HG03064 (cell line): ENCODE data around the gene DNASE1L2.

Source experiments
- ATAC-seq: cut with Tn5 transposase; IDR thresholded peaks from one replicate; pipeline ENCODE4 v1.9.1; 2021; ENCODE audit warnings: low read depth; ENCODE audit not compliant: unreplicated experiment

Gene DNASE1L2

DNA sequence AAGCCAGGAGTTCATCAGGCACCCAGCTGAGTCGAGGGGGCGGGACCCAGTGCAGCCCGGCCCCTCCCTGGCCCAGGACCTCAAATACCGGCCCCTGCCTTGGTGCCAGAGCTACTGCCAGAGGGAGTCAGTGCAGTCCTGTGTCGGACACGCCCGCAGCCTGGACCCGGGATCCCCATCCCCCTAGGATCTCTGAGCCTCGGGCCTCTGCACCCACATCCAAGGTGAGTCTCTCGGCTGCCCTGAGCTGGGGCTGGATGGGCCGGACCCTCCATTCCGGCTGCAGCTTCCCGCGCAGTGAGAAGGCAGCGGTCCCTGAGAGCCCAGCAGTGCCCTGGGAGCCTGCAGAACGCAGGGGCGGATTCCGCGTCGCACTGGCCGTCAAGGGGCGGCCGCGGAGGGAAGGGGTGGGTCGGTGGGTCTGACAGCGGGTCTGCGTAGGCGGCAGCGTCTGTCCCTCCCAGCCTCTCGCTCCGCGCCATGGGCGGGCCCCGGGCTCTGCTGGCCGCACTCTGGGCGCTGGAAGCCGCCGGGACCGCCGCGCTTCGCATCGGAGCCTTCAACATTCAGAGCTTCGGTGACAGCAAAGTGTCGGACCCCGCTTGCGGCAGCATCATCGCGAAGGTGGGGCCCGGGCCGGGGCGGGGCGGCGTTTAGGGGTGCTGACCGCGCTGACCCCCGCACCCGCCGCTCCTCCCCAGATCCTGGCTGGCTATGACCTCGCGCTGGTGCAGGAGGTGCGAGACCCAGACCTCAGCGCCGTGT, at the start of gene DNASE1L2:
Gene DNASE1L2, plus strand, starts transcription at position 108 of the 765 bp plus-strand sequence. Its CDS starts 373 bp downstream, at position 481.
- no peak for ATAC-seq

DNA sequence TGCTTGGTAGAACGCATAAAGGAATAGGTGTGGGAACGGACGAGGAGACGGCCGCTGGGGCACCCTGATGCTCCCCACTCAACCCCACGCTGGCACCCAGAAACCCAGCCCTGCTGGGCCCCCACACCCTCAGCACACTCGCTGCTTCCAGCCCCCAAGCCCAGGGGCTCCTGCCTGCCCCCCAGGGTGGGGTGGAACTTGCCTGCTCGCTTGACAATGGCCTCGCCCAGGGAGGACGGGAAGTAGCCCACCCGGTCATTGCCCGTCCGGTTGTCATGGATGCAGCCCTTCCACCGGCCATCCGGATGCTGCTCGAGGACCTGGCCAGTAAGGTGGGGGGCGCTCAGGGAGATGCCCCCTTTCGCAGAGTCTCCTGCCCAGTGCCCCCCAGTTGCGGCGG, 49.7 kb upstream of the DNASE1L2 start:
- no peak for ATAC-seq

DNA sequence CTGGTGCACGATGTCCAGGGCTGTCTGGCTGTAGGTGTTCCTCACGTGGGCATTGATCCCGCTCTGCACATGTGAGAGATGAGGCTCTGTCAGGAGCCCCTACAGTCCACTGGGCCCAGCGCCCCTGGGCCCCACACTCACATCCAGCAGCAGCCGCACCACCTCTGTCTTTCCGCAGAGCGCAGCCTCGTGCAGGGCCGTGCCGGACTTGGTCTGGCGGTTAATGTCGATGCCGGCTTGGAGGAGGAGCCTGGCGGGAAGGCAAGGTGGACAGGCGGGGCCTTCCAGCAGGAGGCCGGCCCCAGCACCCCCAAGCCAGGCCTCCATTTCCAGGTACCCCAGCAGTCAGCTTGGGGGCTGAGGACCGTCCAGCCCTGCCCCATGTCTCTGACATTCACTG, 49.0 kb upstream of the DNASE1L2 start:
- ATAC-seq: no peak

GRCh38 chr16:2188395-2188794, 47.8 kb upstream of the DNASE1L2 start:
- ATAC-seq: no peak

GRCh38 chr16:2189252-2189893, 46.9 kb upstream of the DNASE1L2 start:
- ATAC-seq: no peak

DNA sequence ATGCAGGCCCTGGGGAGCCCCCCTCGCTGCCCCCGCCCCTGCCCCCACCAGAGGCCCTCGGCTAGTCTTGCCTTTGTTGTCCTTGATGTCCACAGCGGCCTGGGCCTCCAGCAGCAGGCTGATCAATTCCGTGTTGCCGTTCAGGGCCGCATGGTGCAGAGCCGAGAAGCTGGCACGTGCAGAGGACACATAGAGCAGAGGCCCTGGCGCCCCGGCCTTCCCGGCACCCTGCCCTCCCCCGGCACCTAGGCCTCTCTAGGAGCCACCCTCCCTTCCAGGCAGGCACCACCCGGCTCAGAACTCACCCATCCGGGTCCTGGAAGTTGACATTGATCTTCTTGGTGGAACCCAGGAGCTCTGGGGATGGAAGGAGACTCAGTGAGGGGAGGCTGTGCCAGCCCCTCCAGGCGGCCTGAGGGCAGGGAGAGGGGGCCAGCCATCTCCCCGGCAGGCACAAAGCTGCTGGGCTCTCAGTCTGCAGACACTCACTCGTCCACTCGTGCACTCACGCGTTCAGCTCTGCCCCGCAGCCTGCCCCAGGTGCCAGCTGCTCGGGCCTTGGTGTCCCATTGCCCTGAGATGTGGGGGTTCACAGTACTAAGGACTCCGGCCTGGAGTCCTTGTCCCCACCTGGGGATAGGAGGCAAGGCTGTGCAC, 46.1 kb upstream of the DNASE1L2 start:
- no peak for ATAC-seq

DNA sequence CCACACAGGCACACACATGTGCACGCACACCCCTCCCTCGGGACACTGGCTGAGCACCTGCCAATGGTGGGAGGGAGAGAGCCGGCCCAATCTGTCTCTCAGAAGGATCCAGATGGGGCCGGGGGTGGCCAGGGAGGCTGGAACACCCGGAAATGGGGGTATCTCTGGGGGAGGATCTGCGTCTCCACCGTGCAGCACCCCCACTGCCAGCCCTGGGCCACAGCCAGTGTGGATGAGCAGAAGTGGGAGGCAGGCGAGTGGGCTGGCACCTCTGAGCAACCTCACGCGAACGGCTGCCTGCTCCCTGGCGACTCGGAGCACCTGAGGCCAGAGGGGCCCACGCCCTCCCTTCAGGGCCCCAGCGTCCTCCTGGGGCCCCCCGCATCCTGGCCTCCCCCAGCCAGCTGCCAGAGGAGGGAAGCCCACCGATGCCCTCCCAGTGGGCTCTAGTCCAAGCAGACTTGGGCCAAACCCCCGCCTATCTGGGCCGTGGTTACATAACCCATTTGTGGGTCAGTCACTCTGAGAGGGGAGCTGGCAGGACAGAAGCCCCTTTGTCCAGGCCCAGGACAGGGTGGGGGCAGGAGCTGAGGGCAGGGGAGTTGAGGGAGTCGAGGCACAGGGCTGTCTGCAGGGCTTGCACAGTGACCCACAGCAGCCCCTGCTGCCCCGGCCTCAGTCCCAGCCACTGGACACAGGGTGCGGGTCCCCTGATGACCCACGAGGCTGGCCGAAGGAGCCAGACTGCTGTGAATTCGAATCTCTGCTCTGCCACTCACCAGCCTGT, 45.4 kb upstream of the DNASE1L2 start:
- ATAC-seq: no peak

DNA sequence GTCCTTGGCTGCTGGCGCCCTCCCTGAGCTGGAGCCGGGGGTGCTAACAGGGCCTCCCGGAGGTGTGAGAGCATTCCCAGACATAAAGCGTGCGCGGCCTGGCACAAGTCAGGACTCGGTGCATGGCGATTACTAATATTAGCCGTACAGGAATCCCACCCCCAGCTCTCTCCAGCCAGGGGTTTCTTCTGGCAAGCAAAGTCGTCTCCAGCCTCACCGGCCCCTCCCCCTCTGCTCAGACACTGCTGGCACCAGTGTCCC, 44.9 kb upstream of the DNASE1L2 start:
- no peak for ATAC-seq

DNA sequence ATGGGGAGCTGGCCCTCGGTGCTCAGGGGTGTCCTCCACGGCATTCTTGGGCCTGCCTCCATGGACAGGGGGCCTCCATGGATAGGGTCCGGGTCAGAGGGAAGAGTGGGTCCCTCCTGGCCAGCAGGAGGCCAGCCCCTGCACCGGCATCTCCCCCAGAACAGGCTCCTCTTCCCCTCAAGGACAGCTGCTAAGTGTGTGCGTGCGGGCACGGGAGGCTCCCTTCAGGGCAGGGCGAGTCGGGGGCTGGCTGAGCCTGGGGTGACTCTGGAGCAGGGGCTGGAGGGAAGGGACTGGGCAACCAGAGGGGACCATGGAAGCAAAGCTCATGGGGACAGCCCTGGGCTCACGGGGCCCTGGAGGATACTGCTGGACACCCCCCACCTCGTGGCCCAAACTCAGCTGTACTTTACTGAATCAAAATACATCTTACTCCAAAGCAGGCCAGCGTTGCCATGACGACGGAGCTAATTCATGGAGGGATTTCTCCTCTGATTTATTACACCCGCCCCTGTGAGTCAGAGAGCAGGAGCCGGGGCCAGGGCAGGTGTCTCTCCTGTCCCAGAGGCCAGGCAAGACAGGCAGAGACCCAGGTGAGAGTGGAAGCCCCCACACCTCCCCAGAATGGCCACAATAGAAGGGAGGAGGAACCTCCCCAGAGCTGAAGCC, 41.9 kb upstream of the DNASE1L2 start:
- no peak for ATAC-seq

DNA sequence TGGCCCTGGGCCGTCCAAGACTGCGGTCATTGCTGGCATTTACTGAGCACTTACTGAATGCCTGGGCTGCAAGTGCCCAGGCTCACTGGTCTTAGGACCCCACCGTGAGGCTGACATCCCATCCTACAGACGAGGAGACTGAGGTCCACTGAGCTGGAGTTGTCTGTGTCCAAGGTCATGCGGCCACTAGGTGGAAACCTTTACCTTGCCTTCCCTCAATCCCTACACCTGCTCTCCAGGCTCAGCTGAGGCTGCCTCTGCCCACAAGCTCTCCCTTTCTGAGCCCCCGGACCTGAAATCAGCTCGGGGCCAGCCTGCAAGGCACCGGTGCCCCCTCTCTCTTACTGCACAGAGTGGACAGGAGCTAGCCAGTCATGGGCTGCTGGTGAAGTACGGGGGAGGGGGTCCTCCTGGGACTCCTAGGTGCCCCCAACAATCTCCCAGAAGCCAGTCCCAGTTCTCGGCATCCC, 41.4 kb upstream of the DNASE1L2 start:
- no peak for ATAC-seq

DNA sequence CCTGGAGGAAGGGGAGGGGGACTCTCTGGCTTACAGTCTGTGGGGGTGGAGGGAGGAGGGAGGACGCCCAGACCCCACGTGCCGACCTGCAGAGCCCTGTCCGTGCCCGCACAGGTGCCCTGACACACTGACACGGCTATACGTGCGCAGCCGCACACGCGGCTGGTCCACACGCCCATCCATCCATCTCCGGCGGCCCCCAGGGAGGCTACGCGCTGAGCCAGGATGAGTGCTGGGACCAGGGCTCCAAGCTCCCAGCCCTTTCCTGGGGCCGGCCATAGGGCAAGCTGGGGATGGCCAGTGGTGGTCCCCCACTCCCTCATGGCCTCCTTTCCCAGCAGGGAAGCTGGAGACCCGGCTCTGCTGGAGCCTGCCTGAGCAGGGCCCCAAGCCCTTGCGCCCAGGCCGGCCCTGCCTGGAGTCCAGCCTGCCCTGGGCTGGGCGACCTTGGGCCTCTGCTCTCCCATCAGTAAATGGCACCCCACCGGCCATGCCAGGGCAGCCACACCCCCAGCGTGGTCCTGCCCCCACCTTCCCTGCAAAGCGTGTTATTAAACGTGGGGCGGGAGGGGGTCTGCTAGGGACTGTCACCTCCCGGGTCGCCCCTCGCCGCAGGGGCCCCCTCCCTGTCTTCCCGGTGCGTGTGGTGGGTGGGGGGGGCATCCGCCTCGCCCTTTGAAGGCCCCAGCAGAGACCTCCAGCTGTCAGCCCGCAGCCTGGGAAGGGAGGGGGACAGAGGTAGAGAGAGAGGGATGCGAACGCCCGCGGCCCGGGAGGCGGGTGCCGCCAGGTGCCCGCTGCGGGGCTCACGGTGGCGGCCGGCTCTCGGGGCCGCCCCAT, 40.7 kb upstream of the DNASE1L2 start:
- ATAC-seq: no peak

DNA sequence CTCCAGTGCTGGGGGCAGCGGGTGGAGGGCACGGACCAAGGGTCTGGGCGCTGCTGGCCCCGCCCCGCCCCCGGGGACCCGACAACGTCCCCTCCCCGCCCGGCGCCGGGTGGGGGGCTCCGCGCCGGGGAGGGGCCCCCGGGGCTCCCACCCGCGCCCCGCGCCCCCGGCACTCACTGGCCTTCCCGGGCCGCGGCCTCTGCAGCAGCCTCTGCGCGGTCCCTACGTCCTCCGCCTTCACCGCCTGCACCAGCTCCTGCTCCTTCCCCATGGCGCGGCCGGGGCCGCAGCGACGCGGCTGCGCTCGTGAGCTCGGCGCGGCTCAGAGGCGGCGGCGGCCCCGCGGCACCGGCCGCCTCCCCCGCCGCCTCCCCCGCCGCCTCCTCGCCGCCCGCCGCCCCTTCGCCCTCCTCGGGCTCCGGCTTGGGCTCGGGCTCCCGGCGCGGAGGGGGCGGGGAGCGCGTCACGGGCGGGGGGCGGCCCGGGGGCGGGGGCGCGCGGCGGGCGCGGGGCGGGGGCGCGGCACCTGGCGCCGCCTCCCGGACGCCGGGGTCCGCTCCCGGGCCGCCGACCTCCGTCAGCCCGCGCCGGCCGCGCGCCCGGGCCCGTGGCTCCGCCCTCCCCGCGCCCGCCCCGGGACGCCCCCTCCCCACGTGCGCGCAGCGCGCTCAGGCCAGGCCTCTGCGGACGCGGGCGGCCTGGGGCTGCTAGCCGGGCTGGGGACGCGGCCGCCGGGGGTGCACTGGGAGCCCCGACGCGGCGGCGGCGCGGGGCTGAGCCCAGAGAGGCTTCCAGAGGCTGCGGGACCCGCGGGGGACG, 39.9 kb upstream of the DNASE1L2 start, which contains the start of gene CASKIN1:
Gene CASKIN1, minus strand, starts transcription at position 444 of the 819 bp plus-strand sequence. Its CDS starts 173 bp downstream, at position 271.
- ATAC-seq: no peak

- ATAC-seq: no peak
These were observed 39.2 kb upstream of the DNASE1L2 start for GRCh38 chr16:2196981-2197511.

DNA sequence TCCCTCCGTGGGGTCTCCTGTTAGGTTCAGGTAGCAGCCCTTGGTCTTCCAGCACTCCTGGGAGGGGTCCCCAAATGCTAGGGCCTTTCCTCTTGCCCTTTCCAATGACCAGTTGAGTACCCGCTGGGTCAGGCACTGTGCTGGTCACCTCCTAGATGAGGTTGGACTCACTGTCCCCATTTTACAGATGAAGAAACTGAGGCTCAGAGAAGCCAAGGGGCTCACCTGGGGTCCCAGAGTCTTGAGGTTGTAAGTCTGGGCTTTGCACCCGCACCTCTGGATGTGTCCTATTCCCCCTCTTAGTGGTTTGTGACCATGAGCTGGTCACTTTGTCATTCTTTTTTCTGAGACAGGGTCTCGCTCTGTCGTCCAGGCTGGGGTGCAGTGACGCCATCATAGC, 38.5 kb upstream of the DNASE1L2 start:
- ATAC-seq: no peak

DNA sequence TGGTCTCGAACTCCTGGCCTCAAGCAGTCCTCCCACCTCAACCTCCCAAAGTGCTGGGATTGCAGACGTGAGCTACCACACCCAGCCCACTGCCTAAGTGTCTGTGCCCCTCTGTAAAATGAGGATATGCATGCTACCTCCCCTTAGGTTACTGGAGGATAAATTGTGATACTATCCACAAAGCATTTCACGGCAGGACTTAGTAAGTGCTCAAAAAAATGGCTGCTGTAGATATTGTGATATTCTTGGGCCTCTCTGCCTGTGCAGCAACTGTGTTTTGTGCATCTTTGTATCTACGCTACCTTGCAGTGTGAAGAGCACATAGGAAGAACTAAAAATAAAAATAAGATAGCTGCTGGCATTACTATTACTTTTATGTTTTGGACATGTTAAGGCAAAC, 38.0 kb upstream of the DNASE1L2 start:
- ATAC-seq: no peak

DNA sequence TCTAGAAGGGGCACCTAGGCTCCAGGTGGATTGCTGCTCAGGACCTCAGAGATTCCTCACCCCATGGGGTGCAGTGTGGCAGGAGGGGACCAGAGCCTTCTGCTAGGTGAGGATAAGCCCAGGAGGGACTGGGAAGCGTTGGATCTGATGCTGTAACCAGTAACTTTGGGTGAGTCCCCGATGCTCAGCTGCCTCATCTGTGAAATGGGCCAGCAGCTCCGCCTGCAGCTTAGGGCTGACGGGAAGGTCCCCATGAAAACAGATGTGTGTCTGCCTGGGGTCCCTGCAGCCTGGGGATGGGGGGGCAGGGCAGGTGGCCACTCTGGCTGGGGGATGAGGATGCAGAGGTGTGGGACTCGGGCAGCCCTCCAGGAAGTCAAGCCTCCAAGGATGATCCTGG, 37.1 kb upstream of the DNASE1L2 start:
- no peak for ATAC-seq

DNA sequence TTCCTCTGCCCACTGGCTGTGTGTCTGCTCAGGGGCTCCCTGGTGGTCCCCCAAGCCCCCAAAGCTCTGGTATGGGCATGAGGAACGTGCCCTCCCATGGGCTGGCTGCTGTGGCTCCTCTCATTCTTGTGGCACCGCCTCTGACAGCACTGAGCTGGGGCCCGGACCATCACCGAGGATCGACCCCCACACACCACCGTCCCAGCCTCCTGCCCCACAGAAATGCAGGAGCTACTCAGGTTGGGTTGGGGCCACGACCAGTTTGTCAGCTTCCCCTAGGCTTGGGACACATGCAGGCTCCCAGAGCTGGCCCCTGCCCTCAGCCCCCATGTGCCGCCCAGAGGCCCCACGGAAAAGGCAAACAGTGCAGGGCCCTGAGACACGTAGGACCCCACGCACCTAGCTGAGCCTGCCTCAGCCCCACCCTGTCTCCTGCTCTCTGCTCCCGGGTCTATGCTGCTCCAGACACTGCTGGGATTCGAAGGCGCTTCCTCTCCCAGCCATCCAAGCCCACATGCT, 36.6 kb upstream of the DNASE1L2 start:
- ATAC-seq: no peak

DNA sequence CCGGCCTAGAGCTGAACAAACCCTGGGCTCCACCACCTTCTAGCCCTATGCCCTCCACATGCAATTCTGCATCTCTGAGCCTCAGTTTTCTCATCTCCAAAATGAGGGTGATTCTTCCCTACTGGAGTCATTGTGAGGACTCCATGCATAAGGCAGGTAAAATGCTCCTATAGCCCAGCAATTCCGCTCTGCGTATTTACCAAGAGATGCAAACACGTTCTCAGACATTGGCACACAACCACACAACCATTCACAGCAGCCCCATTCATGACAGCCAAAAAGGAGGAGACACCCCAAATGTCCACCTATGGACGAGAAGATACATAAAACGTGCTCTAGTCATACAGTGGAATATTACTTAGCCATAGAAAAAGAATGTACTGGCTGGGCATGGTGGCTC, 35.9 kb upstream of the DNASE1L2 start:
- no peak for ATAC-seq
